ENCODE data around the gene HPCAL1. TPM values are rescaled to one million over a fixed set of nuclear protein-coding genes. Genes with fewer than 3 reads are reported as not detected.

Gene HPCAL1
- total and polyA plus RNA-seq, 8 donors, result 14.0 to 571 (median 85.4) TPM

DNA sequence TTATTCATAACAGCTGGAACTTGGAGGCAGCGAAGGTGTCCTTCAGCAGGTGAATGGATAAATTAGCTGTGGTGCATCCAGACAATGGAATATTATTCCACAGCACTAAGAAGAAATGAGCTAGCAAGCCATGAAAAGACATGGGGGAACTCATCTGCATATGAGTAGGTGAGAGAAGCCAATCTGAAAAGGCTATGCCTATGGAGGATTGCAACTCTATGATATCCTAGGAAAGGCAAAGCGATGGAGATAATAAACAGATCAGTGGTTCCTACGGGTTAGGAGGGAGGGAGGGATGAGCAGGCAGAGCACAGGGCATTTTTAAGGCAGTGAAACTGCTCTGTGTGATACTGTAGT is 79.3 kb downstream of the HPCAL1 start:
- Histone ChIP-seq H3K4me3 (no peak overlapping the region), H3K9me3 (no peaks in the 10 kb centered on the region), H3K4me1 (peaks cover 52 to 95% (median 77%) of the 10 kb centered on the region in 4 donors), H3K27ac (peak overlapping the region in 2 of 5 donors; percentile 62 to 74), H3K27me3 (no peaks in the 10 kb centered on the region), H3K36me3 (no peaks in the 10 kb centered on the region)
- TF ChIP-seq EP300 (IDR thresholded peaks at IDR 0.05) (no peak), POLR2A (IDR thresholded peaks at IDR 0.05) (no peak), POLR2AphosphoS5 (IDR thresholded peaks at IDR 0.05) (no peak)
- TF ChIP-seq, protein P1, sequence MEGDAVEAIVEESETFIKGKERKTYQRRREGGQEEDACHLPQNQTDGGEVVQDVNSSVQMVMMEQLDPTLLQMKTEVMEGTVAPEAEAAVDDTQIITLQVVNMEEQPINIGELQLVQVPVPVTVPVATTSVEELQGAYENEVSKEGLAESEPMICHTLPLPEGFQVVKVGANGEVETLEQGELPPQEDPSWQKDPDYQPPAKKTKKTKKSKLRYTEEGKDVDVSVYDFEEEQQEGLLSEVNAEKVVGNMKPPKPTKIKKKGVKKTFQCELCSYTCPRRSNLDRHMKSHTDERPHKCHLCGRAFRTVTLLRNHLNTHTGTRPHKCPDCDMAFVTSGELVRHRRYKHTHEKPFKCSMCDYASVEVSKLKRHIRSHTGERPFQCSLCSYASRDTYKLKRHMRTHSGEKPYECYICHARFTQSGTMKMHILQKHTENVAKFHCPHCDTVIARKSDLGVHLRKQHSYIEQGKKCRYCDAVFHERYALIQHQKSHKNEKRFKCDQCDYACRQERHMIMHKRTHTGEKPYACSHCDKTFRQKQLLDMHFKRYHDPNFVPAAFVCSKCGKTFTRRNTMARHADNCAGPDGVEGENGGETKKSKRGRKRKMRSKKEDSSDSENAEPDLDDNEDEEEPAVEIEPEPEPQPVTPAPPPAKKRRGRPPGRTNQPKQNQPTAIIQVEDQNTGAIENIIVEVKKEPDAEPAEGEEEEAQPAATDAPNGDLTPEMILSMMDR (IDR thresholded peaks at IDR 0.05), result no peak
- intact Hi-C loops (cut with DNase I; ENCODE audit: low total_unique reads), result no loop called here
- WGBS, 5 donors, result 77 to 84% (median 79%) methylated on average over 3 of the region's 3 CpGs
- no peak for DNase-seq

DNA sequence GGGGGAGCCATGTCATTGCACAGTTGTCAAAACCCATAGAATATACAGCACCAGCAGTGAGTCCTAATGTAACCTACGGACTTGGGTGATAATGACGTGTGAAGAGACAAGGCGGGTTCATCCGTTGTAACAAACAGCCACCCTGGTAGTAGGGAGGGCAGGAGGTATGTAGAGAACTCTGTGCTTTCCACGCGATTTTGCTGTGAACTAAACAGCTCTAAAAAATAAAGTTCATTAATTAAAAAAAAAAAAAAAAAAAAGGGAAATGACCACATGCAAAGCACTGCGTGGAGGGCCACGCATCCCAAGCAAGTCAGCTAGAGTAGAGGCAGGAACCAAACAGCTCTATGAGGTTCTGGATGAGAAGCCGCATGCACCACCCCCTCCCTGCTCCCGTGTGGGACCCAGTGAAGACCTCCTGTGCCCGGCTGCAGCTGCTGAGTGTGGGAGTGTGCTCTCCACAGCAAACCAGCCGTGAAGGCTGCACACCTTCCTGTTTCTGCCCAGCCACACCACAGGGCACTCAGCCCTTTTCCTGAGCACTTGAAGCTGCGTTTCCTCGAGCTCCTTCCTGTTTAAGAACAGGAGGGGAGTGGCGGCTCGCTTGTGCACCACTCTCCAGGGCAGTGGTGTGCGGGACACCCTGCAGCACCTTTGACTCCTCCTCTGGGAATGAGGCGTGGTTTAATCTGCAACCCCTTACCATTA is 79.8 kb downstream of the HPCAL1 start:
- 23 to 33% (median 26%) methylated on average over 14 to 18 of the region's 18 CpGs for WGBS, 5 donors
- DNase-seq, result peak; percentile 59 to 68
- intact Hi-C loops (cut with DNase I; ENCODE audit: low total_unique reads), result no loop called here
- Histone ChIP-seq H3K27me3 (no peaks in the 10 kb centered on the region), H3K4me1 (peaks cover 52 to 93% (median 78%) of the 10 kb centered on the region in 4 donors), H3K36me3 (no peaks in the 10 kb centered on the region), H3K27ac (peak overlapping the region; percentile 24 to 74 (median 62)), H3K9me3 (no peaks in the 10 kb centered on the region), H3K4me3 (peak overlapping the region in 3 of 4 donors; percentile 2 to 35 (median 13))
- TF ChIP-seq POLR2AphosphoS5 (IDR thresholded peaks at IDR 0.05), result peak in 2 of 3 donors; percentile 46 to 51
- TF ChIP-seq, protein P1 (IDR thresholded peaks at IDR 0.05), result no peak

DNA sequence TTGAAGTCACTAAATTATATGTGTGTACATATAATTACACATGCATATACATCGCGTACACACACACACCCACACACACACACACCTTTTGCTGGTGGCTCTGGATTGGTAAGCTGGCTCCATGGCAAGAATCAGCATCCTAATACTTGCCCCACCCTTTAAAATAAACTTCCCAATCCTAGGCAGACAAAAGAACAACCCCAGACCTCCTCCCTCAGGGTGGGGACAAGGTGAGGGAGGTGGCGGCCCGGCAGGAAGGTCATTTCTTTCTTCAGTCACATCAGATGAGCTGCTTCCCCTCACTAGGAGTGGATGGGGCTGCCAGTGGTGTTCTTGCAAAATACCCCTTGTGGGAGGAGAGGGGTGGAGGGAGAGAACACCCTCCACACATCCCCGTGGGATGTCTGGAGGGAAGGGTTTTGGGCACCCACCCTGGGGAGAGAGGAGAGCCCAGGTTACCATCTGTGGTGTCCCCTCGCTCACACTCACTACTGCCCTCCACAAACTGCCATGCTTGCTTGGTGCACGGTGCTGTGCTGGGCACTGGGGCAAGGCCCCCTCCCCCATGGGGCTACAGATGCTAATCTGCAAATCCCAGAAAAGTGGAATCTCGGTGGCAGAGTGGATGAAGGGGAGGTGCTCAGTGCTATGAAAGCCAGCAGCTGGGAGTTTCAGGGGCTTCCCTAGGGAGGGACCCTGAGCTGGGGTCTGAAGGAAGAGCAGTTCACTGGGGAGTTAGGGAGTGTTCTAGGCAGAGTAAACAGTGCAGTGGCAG is 81.4 kb downstream of the HPCAL1 start:
- Histone ChIP-seq H3K27ac (peak overlapping the region; percentile 4 to 74 (median 45)), H3K4me1 (peaks cover 47 to 85% (median 73%) of the 10 kb centered on the region in 4 donors), H3K36me3 (no peaks in the 10 kb centered on the region), H3K9me3 (no peaks in the 10 kb centered on the region), H3K4me3 (no peak overlapping the region), H3K27me3 (no peaks in the 10 kb centered on the region)
- intact Hi-C loops (cut with DNase I; ENCODE audit: low total_unique reads), result no loop called here
- peak in 1 of 2 donors; percentile 47 for DNase-seq
- WGBS, 5 donors, result 39 to 53% (median 49%) methylated on average over 8 of the region's 8 CpGs
- TF ChIP-seq POLR2AphosphoS5 (IDR thresholded peaks at IDR 0.05) (no peak), POLR2A (IDR thresholded peaks at IDR 0.05) (no peak), EP300 (IDR thresholded peaks at IDR 0.05) (no peak)
- TF ChIP-seq, protein P1 (IDR thresholded peaks at IDR 0.05), result no peak

DNA sequence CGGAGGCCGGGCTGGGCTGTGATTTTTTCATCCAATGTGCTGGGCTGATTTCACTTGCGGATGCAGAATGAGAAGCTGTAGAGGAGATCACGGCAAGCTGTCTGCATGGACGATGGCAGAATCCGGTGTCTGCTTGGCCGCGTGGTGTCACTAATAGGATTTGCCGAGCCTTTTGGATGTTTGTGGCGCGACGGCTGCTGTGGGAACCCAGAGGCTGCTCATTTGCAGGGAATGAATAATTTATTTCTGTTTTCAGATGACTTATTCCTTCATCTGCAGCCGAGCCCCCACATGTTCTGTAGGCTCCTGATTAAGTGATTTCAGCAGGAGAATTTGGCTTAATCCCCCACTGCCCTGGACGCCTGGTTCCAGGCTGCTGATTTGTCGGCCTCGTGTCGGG is 82.8 kb downstream of the HPCAL1 start:
- H3K4me1 ChIP-seq, result peaks cover 58 to 86% (median 72%) of the 10 kb centered on the region in 4 donors
- no peak for TF ChIP-seq POLR2A (IDR thresholded peaks at IDR 0.05)
- TF ChIP-seq, protein P1 (IDR thresholded peaks at IDR 0.05), result no peak
- TF ChIP-seq EP300 (IDR thresholded peaks at IDR 0.05), result no peak
- no peak for TF ChIP-seq POLR2AphosphoS5 (IDR thresholded peaks at IDR 0.05)
- intact Hi-C loops (cut with DNase I; ENCODE audit: low total_unique reads), result no loop called here
- peak overlapping the region in 3 of 5 donors; percentile 1 to 20 (median 15) for H3K27ac ChIP-seq
- no peaks in the 10 kb centered on the region for H3K9me3 ChIP-seq
- no peak for DNase-seq
- H3K36me3 ChIP-seq, result no peaks in the 10 kb centered on the region
- 86 to 96% (median 94%) methylated on average over 16 to 17 of the region's 17 CpGs for WGBS, 5 donors
- H3K27me3 ChIP-seq, result no peaks in the 10 kb centered on the region
- H3K4me3 ChIP-seq, result no peak overlapping the region
